GM21526 (cell line): ENCODE measurements around the gene OGFOD1.

Source experiments
- ATAC-seq: cut with Tn5 transposase; IDR thresholded peaks from one replicate; pipeline ENCODE4 v1.9.1; 2021; ENCODE audit warnings: moderate library complexity; ENCODE audit not compliant: unreplicated experiment, low FRiP score

OGFOD1 gene

DNA sequence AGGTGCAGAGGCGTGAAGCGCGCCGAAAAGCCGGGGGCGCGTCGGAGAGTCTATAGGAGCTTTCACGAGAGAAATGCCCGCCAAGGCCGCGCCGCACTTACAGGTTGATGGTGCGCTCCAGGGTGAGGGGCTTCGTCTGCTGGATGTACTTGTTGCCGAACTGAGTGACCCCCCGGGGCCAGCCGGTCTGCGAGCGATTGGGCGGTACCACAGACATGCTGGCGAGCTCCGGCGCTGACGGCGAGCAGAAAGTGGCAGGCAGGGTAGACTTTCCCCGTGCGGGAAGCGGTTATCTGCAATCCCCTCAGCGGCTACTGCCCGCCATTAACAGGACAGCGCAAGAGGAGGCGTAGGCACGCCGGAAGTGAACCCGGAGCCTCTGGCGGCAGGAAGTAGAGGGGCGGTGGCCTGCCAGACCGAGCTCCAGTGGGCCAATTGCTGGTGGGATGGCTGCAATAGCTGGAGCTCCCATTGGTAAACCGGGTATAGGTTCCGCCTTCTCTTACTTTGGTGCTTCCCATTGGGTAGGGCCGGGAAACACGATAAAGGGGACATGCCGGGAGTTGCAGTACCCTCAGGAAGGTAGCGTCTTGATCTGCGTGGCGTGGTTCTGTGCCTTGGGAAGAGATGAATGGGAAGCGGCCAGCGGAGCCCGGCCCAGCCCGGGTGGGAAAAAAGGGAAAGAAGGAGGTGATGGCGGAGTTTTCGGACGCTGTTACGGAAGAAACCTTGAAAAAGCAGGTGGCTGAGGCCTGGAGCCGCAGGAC is at the start of gene OGFOD1, which contains the start of gene NUDT21:
TSS of gene OGFOD1 (plus strand) at position 569 of the 767 bp plus-strand sequence. CDS start at position 628, 59 bp downstream.
TSS of gene NUDT21 (minus strand) at position 347 of the 767 bp plus-strand sequence. CDS start at position 217, 130 bp downstream.
- ATAC-seq = peak; percentile 96

DNA sequence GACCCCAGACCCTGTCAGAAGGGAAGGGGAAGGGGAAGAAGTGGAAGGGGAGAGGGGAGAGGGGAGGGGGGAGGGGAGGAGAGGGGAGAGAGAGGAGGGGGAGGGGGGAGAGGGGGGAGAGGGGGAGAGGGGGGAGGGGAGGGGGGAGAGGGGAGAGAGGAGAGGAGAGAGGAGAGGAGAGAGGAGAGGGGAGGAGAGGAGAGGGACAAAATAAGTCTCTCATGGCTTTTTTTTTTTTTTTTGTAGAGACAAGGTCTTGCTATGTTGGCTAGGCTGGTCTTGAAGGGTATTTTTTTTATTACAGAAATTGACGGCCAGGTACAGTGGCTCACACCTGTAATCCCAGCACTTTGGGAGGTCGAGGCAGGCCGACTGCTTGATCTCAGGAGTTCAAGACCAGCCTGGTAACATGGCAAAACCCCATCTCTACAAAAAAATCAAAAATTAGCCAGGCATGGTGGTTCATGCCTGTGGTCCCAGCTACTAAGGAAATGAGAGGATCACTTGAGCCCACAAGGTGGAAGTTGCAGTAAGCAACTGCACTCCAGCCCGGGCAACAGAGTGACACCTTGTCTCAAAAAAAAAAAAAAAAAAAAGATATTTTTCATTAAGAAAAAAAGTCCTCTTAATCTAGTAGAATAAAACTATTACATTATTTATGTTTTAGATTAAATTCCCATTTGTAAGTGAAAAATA is 45.2 kb upstream of the OGFOD1 start:
- ATAC-seq = no peak

DNA sequence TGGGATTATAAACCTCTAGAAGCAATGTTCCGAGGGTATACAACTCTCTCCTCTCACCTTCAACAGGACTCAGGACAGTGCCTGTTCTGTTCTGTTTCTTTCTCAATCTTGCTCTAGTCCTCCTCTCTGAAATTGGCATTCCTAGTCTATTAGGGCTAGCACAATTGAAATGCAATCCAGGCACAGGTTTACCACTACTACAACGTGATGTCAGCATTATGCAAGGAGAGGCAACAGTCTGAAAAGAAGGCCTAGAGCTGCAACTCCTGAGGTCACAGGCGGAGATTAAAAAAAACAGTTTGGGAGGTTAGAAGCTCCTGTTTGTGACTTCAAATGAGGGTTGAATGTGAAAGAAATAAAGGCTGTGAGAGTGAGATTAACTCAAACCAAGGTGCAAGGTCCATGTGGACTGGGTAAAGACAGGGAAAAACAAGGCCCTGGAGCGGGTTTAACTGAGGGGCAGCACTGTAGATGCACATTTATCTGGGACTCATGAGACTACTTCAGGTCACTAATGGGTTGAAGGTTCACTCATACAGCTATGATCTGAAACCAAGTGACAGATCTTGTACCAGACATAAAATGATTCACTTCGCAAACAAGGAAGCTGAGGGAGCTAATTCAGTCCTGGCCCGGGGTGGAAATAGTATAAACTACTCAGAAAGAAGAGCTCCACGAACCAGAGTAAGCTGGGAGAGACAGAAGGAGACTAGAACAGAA is 42.8 kb upstream of the OGFOD1 start:
- ATAC-seq = no peak

DNA sequence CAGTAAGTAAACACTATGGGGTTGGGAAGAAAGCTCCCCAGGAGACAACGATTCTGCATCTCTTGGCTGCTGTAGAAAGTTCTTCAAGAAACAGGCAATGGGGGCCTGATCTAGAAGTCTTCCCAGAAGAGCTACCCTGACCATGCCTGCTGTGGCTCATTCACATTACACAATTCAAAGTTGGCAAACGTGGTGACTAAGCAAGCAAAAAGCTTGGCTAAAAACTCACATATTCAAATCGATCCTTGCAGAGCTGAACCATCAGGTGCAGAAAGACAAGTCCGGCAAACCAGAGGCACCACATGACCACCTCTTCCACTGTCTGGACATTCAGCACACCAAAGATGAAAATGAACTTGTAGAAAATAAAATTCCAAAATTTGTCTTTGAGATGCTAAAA is 42.2 kb upstream of the OGFOD1 start:
- no peak for ATAC-seq

DNA sequence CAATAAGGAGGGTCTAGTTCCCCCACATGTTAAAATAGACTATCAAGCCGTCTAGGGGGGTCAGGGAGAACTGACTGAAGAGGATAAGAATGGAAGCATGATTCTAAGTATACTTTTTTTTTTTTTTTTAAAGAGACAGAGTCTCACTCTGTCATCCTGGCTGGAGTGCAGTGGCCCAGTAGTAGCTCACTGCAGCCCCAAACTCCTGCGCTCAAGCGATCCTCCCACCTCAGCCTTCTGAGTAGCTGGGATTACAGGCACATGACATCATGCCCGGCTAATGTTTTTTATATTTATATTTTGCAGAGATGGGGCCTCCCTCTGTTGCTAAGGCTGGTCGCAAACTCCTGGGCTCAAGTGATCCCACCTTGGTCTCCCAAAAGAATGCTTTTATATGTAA is 40.2 kb upstream of the OGFOD1 start:
- no peak for ATAC-seq

DNA sequence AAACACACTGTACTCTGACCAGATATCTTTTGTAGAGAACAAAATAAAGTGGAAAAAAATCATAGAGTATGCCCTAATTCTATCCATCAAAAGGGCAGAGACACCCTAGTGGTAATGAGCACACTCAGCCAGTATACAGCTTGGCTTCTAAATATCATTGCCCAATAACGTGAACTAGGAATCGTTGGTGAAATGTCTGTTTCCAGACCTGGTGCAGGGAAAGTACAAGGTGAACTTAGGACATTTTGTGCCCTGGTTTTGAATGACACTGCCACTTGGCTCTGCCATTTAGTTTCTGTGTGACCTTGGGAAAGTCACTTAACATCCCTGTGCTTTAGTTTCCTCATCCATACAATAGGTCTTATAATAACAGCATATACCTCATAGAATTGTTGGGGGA is 39.7 kb upstream of the OGFOD1 start:
- no peak for ATAC-seq

DNA sequence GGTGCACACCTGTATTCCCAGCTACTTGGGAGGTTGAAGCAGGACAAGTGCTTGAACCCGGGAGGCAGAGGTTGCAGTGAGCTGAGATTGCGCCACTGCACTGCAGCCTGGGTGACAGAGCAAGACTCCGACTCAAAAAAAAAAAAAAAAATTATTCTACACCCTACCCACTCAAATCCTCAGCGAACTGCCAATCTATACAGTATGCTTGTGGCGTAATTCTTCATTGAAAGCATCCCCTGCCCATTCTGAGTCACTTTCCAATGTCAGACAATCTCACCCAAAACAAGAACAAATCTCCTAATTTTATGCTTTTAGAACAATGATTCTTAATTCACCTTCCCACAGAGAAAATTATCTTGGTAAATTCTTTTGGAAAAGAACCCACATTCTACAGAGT is 38.0 kb upstream of the OGFOD1 start:
- no peak for ATAC-seq

DNA sequence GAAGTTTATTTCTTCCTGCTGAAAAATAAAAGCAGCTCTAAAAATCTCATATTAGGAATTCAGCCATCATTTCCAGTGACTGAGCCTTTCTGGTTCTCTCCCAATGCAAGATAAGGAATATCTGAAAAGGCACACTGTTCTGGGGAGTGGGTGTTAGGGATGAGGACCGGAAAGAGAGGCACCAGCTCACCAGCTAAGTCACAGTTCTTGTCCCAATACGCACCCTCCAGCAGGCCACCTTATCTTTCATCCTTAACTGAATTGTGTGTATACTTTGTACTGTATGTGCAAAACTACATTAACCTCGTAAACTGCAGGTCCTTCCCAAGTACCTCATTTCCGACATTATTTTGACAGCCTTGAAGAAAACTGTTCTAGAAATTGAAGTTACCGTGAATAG is 37.0 kb upstream of the OGFOD1 start:
- no peak for ATAC-seq

DNA sequence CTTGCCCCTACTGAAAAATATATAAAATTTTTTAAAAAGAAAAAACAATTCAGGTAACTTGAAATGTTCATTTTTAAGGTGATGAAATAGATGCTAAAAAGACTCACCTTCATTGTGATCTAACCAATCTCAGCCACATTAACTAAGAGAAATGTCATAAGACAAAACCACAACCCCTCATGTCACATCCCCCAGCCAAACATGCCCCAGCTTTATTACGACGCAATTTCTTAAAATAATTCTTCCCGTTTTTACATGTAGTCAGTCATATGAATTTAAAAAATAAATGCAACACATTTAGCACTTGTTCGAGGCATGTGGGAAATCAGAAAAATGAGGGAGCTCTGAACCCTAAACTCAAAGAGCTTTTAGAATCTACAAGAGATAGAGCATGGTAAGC is 35.5 kb upstream of the OGFOD1 start:
- no peak for ATAC-seq

DNA sequence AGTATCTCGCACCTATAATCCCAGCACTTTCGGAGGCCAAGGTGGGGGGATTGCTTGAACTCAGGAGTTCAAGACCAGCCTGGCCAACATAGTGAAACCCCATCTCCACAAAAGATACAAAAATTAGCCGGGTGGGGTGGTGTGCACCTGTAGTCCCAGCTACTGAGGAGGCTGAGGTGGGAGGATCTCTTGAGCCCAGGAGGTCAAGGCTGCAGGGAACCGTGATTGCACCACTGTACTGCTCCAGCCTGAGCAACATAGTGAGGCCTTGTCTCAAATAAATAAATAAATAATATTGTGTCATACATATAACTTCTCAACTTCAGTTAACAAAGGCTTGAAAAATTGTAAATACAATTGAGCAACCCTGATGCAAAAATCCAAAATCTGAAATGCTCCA is 34.2 kb upstream of the OGFOD1 start:
- no peak for ATAC-seq

DNA sequence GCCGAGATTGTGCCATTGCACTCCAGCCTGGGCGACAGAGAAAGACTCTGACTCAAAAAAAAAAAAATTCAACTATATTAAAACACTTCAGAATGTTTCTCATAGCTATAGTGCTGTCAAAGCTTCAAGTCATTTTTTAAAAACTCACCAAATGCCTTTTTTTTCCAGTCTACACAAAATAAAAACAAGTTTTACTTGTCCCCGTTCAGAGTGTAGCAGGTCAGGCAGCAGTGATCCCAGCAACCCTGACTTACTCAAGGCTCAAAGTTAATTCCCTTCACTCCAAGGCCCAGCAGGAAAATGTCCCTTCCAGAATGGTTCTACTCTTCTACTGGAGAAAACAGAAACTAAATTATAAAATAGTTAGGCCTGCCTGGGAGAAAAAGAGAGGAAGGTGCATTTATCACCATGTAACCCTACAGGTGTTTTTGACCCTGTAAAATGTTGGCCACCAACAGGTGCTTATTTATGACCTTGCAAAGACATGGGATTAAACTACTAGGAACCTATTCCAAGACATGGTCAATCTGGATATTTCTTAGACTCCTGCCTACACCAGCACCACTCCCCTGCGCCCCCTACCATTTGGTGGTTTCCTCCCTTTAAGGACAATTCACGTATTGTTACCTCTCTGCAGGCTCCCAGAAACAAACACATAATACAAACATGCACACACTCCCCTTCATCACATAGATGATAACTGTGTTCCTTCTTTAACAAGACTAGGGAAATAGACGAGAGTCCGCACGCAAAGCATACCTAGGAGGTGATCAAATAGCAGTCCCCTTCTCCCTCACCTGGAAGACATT is 31.4 kb upstream of the OGFOD1 start:
- no peak for ATAC-seq

DNA sequence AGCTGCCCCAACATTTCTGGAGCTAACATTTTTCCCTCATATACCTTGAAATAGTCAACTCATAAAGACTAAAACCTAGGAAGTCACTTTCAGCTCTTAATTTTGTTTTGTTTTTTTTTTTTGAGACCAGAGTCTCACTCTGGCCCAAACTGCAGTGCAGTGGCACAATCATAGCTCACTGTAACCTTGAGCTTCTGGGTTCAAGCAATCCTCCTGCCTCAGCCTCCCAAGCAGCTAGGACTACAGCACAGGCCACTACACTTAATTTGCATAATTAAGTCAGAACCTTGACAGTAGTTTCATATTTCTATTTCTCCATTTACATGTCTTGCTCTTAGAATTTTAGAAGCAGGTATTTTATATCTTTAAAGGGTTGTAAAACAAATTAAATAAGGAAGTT is 30.7 kb upstream of the OGFOD1 start:
- ATAC-seq = no peak

DNA sequence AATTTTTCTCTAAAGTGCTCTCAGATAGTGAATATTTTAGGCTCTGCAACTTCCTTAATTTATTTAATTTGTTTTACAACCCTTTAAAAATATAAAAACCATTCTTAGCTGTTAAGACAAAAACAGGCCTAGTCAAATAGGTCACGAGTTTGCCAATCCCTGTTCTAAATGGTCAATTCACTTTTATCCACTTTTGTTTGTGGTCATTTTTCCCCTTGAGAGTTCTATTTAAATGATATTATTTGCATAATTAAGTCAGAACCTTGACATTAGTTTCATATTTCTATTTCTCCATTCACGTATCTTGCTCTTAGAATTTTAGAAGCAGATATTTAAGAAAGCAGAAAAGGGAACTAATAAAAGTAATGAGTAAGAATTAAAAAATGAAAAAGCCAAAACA is 30.0 kb upstream of the OGFOD1 start:
- no peak for ATAC-seq

DNA sequence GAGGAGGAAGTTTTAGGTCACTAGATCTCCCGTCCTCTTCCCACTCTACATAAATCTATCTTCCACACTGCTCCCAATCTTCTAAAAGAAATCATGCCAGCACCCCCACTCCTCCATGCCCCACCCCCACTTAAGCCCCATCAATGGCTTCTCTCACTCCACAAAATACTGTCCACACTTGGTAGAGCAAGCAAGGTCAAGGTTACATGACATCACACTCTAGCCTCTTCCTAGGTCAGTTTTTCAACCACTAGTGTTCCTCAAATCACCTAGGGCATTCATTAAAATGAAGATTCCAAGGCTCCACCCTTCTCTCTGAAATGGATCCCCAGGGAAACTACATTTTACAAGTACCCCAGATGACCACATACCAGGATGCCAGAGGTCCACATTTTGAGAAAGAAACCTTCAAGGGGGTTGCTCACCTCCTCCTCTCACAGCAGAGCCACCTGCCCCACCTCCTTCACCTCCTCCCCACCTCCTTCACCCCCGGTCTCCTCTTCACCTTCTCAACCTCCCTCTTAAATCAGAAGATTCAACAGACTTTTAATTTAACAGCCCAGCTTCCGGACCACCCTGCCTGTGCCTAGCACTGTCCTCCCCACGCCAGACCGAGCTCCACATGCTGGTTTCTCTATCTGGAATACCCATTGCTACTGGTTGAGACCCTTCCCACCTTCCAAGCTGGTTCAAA is 29.2 kb upstream of the OGFOD1 start:
- no peak for ATAC-seq

DNA sequence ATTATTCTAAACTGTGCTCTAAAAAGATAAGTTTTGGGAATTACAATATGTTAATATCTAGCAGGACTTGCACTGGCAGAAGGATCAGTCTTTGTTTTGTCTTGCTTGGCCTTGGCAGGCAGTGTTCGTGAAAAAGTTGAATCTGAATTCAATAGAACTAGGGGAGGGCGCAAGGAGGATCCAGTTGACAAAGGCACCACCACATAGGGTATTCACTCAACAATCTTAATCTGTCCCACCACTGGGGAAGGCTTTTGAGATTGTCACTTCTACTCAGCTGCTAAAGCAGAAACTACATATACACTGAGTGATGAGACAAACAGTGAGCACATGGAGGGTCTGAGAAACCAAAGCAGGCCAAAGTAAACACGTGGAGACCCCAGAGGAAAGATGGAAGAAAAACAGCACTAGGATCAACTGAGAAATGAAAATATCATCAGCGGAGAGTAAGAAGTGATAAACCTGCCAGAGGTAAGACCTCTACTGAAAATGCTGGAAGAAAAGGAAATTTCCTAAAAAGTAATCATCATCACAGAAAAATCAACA is 28.4 kb upstream of the OGFOD1 start:
- no peak for ATAC-seq

DNA sequence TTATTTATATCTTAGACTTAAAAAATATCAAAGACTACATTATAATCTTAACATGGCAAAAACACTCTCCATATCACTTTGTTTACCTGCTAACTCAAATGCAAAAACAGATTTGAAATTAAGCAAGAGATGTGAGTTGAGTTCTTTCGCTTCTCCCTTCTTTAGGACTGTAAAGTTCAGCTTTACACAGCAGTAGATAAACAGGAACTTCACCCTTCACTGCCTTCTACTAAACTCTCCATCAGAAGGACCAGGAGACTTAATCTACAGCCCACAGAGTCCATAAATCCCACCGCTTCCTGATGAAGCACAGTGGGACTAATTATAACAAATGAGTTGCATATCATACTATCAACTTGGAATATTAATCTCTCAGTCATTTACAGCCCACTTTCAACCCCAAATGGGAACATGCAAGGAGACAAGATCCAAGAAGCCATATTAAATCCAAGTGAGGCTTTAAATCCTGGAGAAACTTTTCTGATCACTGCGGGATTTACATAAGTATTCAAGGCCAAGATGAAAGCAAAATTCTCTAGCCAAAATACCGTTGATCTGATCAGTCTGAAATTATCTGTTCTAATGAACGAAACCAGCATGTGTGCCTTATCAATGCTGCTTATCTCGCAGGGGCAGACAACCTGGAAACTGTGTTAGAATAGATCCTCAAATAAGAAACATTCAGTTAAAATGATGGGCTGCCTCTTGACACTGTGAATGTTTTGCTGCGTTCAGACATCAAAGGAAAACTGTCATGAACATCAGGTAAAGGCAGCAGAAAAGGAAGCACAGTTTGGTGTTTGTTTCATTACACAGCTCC is 27.6 kb upstream of the OGFOD1 start:
- no peak for ATAC-seq

DNA sequence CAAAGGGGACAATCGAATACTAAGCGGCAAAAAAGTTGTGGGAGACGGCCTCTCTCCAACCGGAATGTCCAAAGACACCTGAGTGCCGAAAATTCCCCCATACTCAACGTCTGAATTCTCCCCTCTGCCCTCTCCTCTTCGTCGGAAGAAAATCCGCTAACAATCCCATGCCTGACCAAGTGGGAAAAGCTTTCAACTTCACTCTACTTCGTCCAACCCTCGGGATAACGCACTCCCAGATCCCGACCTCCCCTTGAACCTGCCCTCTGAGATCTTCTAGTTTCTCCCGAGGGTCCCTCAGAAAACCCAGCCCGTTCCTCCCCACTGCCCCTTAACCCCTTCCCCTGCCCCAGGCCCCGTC is 27.0 kb upstream of the OGFOD1 start:
- no peak for ATAC-seq

DNA sequence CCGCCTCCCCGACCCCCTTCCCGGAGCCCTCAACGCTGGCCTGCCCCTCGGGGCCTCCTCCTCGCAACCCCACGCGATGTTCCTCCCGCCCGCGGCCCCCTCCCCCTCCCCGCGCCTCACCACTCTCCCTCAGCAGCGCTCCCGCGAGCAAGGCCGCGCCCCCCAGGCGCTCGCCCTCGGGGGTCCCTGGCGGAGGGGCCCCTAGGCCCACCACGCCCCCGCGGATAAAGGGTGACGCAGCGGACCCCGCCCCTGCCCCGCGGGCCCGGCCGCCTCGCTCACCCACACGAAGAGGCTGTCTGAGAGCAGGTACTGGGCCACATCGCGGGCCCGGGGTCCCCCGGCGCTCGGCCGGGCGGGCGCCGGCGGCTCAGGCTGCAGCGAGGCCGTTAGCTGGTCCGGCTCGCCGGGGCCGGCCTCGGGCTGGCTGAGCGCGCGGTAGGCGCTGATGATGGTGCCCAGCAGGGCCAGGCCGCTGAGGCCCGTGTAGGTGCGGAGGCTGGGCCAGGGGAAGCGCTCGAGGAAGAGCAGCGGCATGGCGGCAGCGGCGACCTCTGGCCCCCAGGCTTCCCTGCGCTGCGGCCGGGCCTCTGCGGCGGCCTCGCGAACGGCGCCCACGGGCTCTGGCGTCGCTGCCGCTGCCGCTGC is 26.4 kb upstream of the OGFOD1 start:
- peak; percentile 30 for ATAC-seq
